Iris pigment epithelial cell (primary cell): Measurements from ENCODE around the gene HMGA1.
"Not testable (repeated sequence)": the region's sequence is repeated elsewhere in the genome, so short reads cannot be mapped to it uniquely, and the experiment has no call there.

Experiments
- DNase-seq: peaks from one replicate; pipeline ENCODE4 v3.0.0-alpha.2; 2011; ENCODE audit warnings: low read depth

The HMGA1 gene

DNA sequence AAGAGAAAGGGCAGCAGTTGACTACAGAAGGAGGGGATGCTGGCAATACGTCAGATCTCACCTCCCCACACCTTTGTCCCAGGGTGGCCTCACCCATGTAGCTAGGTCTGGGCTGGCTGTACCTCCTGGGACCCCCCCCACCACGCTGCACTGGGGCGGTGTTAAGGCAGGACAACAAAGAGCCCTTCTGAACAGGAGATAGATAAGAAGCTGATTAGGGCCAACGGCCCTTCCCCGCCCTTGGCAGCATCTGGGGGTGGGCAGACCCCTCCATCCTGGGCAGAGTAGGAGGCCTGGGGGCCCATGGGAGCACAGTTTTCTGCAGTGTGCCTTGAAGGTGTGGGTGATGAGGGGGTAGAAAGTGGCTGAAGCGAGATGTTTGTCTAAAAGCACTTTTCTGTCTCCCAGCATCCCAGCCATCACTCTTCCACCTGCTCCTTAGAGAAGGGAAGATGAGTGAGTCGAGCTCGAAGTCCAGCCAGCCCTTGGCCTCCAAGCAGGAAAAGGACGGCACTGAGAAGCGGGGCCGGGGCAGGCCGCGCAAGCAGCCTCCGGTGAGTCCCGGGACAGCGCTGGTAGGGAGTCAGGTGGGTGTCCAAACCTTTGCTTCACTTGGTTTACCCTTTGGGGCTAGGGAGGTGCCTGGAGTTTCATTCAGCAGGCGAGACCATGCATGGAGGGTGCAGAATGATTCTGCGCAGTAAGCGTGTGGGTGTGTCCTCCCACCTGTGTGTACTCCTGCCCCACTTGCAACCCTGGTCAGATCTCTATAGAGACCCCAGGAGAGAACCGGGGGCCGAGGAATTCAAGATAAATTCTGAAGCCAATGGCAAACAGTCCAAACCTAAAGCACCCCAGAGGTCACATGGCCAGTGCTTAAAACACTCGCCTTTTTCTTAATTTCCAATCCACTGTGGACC lies 3.9 kb downstream of the HMGA1 start:
- no peak for DNase-seq

DNA sequence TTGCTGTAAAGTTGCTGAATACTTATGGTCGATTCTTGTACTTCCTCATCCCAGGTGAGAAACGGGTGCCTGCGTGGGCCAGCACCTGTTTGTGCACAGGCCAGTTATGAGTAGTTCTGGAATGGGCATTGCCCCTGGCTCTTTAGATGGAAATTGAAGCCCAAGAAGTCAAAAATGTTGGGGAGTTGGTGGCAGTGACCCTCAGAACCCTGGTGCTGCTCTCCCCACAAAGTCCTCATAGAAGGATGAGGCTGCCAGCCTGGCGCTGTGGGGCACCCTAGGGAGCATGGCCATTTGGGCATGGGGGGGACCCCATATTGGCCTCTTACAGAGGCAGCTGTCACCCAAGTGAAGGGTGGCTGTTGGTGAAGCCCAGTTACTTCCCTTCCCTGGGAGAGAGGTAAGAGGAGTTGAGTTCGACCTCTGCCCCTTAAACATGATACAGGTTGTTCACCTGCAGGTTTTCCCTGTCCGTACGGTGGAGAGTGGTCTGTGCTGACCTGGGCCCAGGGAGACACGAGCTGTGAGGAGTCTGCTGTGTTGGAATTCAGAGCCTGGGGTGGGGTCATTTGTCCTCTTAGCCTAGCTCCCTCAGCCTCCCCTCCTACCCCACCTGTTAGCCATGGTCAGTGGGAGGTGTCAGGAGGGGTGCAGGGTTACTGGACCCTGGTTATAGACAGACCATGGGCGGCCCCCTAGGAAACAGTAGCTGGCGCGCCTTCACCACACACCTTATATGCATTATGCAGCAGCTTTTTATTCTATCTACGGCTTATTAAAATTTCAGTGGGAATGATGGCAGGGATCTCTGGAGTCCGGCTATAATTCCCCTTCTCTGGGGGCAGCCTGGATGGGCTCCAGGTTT lies 4.9 kb downstream of the HMGA1 start:
- no peak for DNase-seq

DNA sequence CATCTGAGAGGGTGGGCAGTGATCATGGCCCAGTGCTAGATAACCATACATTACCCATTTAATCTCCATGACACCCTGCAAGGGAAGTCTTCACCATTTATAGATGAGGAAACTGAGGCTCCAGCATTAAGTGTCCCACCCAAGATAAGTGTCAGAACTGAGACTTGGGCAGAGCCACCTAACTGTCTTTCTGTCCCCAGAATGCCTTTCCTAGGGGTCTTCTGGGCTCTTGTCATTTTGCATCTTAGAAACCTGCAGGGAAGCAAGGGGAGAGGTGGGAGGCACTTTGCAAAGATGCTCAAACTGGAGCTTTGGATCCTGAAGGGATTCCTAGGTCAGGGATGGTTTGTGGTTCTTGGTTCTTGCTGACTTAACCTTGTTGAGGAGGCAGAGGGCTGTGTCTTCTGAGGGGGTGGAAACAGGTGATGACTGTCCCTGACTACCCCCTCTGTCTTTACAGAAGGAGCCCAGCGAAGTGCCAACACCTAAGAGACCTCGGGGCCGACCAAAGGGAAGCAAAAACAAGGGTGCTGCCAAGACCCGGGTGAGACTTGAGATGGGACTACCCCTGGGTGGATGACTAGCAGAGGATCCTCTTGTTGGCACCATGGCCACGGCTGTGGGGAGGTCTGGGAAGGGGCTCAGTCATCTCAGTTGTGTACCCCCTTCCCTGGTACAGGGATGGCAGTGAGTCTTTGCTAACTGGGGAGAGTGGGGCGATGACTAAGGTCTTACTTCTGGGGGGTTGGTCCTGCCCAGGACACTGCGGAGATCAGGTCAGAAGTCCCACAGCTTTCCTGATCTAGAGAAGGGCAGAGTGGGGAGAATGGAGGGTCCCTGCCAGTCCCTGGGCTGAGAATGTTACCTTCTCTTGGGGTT lies 5.8 kb downstream of the HMGA1 start:
- DNase-seq, result peak; percentile 38

DNA sequence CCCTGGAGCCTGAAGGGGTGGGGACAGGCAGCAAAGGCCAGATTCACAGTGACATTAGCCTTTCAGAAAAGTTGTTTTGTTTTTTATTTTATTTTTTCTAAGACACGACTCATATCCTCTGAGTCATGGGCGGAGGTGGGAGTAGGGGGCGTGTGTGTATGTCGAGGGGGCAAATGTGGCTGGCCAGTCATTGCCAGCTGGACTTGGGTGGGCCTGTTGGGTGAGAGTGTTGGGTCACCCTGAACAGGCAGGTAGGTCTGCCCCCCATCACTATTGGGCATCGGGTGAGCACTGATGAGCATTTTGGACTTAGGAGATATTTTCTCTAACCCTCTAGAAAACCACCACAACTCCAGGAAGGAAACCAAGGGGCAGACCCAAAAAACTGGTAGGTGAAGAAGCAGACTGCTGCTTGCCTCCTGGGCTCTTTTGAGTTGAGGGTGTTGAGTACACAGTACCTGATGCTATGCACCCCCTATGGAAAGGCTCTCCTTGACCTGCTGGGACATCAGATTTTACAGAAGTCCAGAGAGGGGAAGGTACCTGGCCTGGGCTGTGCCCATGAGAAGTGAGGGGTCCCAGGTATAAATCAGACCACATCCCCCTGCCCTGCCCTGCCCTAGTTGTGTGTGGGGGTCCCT lies 6.6 kb downstream of the HMGA1 start:
- DNase-seq, result peak; percentile 58

DNA sequence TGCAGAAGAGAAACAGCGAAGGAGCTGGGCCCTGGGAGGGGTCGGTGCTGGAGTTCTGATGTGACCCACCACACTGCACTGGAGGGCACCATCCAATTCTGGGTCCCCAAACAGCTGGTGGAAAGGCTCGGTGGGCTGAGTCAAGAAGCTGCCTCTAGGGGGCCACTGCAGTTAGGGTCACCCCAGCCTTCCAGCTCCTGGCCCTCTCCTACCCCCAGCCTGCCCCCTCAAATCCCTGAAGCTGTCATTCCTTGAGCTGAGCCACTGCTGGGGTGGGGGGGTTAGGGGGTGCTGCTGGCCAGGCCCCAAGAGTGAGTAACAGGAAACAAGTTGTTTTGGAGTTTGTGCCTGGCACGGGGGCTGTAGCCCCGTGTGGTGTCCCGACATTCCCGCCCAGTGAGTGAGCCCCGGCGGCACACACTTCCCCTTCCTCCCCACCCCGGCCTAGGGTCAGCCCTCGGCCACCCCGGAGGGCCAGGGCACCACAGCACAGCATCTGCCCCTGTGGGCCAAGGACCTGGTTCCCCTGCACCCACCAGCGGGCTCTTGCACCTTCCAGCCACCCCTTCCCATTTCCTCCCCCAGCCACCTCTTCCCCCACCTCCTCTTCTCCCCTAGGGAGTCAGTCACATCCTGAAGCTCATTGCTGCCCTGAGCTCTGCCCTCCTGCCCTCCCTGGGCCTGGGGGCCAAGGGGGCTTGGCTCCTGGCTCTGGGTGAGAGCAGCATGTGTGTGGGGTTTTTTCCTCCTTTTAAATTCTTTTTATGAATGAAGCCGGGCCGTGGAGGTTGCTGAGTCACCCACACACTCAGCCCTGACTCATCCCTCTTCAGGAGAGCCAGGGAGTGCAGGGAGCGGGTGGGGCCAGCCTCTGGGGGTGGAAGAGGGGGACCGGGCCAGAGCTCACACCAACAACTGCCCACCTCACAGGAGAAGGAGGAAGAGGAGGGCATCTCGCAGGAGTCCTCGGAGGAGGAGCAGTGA lies 7.5 kb downstream of the HMGA1 start:
- DNase-seq, result peak; percentile 95

DNA sequence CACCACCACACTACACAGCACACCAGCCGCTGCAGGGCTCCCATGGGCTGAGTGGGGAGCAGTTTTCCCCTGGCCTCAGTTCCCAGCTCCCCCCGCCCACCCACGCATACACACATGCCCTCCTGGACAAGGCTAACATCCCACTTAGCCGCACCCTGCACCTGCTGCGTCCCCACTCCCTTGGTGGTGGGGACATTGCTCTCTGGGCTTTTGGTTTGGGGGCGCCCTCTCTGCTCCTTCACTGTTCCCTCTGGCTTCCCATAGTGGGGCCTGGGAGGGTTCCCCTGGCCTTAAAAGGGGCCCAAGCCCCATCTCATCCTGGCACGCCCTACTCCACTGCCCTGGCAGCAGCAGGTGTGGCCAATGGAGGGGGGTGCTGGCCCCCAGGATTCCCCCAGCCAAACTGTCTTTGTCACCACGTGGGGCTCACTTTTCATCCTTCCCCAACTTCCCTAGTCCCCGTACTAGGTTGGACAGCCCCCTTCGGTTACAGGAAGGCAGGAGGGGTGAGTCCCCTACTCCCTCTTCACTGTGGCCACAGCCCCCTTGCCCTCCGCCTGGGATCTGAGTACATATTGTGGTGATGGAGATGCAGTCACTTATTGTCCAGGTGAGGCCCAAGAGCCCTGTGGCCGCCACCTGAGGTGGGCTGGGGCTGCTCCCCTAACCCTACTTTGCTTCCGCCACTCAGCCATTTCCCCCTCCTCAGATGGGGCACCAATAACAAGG lies 8.5 kb downstream of the HMGA1 start:
- not testable (repeated sequence) for DNase-seq

DNA sequence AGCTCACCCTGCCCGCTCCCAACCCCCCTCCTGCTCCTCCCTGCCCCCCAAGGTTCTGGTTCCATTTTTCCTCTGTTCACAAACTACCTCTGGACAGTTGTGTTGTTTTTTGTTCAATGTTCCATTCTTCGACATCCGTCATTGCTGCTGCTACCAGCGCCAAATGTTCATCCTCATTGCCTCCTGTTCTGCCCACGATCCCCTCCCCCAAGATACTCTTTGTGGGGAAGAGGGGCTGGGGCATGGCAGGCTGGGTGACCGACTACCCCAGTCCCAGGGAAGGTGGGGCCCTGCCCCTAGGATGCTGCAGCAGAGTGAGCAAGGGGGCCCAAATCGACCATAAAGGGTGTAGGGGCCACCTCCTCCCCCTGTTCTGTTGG lies 9.1 kb downstream of the HMGA1 start:
- DNase-seq, result not testable (repeated sequence)

DNA sequence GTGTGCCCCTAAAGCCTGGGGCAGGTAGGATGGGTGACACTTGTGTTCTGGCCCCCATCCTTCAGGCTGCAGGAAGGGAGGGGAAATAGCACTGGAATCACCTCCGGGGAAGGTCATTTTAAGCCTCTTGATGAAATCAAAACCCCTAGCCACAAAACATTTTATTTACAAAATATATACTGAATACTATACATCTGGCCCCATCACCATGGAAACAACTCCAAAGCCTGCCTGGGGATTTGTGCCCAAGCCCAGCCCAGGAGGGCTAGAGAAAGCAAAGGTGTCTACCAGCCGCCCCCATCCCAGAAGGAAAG lies 9.5 kb downstream of the HMGA1 start:
- no peak for DNase-seq

DNA sequence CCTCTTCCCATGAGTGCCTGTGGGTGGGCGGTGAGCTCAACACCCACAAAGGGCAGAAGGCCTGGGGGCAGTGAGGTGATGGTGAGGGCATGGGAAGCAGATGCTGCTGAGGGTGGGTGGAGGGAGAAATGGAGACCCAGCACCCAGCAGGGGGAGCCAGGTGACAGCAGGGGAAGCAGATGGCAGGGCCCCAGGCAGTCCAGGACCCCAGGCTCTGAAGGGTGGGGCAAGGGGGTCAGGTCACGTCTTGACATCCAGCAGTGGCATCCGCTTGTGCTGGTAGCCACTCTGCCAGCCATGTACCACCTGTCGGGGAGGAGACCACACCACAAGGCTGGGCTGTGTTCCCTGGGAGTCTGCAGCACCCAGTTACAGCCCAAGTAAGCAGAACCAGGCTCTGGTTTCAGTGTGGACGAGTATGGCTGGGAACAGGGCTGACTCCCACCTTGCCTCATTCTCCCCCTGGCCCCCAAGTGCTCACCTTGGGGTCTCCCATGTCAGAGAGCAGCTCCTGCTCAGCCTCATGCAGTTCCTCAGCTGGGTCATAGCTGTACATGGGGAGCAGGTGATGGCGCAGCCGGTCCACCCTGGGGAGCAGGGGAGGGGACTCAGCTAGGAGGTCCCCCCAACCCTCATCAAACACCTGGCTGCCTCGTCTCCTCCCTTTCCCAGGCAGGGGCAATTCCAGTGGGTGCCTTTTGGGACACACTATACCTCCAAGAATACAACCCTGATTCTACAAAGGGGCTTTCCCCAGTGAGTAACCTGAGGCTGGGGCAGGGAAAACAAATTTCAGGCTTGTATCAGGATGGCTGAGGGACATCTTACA lies 10.1 kb downstream of the HMGA1 start:
- peak; percentile 54 for DNase-seq

DNA sequence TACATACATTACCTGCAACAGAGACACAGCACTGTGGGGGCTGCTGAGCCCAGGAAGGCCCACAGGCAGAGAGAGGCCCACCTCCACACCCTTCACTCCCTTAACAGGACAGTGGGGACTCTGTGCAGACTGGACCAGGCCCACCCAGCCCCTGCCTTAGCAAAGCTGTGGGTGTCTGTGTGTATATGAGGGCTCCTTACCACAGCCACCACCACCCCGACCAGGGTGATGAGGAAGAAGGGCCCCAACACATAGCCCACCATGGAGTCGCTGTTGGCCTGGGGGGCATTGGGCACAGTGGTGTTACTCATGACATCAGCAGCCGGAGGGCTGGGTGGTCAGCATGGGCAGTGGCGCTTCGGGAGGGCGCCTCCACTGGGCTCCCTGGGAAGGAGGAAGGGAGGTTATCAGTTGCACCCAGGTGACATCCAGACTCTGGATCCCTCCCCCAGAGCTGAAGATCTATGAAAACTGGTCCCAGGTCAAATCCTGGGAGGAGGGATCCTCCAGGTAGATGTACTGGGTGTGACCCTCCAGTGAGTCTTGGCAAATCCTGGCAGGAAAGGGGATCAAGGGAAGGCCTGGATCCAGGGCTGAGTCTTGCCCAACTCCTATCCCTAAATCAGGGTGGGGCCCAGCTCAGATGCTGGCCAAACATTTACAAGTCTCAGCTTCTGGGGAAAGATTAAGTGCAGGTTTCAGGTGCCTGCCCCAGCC lies 11.0 kb downstream of the HMGA1 start:
- no peak for DNase-seq

DNA sequence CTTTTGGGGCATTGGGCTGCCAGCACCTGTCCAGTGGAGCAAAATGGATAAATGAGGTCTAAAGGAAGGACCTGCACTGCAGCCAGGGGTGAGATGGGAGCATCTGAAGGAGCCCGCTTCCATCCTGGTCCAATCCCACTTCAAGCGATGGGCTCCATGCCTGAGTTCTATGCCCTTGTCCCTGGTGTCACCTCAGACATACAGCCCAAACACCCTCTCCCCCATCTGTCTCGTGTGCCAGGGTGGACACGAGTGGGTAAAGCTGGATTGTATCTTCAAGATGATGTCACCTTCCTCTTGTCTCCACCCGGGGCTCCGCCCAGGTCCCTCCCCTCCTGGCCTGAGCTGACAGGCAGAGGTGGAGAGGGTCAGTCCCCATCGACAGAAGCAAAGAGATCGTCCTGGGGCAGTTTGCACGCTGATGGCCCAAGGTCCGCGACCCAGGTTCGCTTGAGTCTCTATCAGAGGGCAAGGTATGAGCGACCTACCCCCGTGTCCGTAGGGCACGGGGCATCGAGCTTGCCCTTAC lies 11.6 kb downstream of the HMGA1 start:
- DNase-seq, result peak; percentile 43

DNA sequence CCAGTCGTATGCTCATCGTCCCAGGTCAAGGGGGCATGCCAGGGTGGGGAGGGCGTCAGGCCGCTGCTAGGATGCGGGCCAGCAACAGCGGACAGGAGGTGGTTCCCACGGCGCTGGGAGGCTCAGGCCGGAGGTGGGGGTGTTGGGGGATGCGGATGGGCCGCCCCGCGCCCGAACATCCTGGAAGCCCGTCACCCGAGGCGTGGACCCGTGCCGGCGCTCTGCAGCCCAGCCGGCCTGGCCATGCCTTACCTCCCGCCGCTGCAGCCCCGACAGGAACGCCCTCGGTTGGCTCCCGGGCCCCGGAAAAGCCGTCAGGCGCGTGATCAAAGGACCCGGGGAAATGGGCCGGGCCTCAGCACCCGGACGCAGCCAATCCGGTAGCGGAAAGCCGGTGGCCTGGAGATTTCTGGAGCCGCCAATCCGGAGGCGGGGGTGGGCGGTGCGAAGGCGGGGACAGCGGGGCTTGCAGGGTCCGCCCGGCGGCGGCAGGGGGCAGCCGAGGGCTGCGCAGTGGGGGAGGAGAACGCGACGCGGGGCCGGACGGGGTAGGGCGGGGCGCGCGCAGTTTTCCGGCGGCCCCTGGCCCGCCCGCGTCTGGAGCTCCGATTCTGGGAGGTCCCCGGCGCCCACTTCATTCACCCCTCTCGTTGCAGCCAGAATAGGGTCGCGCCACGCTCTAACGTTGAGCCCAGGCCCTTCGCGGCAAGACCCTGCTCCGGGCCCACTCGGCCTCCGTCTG lies 12.2 kb downstream of the HMGA1 start, which contains the start of gene SMIM29:
TSS of gene SMIM29 (minus strand) at position 280 of the 742 bp plus-strand sequence. CDS start 1,215 bp downstream, outside the sequence.
- peak; percentile 94 for DNase-seq

DNA sequence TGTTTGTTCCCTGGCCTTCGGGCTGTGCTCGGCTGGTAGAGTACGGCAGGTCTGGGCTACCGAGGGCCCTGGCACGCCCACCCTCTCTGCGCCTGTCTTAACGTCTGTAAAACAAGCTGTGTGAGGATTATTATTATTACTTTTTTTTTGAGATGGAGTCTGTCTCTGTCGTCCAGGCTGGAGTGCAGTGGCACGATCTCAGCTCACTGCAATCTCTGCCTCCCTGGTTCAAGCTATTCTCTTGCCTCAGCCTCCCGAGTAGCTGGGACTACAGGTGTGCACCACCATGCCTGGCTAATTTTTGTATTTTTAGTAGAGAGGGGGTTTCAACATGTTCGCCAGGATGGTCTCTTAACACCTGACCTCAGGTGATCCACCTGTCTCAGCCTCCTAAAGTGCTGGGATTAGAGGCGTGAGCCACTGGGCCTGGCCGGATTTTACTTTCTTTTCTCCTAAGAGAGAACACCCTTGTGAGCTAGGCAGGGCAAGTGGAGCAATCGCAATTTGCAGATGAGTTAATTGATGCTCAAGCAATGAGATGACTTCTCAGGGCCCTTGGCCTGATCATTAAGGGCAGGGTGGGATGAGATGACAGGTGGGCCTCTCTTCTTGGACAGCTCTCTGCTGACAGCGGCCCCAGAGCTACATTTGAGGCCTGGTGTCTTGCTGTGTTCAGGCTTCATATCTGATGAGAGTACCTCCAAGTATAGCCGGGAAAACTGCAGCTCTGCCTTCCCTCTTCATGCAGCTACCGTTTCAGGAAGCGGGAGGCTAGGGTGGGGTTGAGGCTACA lies 13.0 kb downstream of the HMGA1 start:
- DNase-seq, result peak; percentile 36

DNA sequence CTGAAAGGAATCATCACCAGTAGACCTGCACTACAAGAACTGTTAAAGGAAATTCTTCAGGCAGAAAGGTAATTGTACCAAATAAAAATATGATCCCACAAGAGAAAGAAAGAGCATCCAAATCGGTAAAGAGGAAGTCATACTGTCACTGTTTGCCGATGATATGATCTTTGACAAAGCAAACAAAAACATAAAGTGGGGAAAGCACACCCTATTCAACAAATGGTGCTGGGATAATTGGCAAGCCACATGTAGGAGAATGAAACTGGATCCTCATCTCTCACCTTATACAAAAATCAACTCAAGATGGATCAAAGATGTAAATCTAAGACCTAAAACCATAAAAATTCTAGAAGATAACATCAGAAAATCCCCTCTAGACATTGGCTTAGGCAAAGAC lies 15.7 kb downstream of the HMGA1 start:
- not testable (repeated sequence) for DNase-seq

DNA sequence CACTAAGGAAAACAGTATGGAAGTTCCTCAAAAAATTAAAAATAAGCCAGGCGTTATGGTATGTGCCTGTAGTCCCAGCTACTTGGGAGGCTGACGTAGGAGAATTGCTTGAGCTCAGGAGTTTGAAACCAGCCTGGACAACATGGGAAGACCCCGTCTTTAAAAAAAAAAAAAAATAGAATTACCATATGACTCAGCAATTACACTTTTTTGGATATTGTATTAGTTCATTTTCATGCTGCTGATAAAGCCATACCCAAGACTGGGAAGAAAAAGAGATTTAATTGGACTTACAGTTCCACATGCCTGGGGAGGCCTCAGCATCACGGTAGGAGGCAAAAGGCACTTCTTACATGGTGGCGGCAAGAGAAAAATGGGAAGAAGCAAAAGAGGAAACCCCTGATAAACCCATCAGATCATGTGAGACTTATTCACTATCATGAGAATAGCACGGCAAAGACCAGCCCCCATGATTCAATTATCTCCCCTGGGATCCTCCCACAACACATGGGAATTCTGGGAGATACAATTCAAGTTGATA lies 22.9 kb downstream of the HMGA1 start:
- DNase-seq, result no peak
